HUES64 (cell line): ENCODE measurements around the gene RAB10.

Source experiments
- H3K27ac ChIP-seq: 2 replicates; pipeline ENCODE4 v1.7.0; 2013; ENCODE audit warnings: low read depth, low read length, inconsistent platforms
- H3K27me3 ChIP-seq: 2 replicates; pipeline ENCODE4 v1.6.1; 2013; ENCODE audit warnings: mild to moderate bottlenecking, low read length; ENCODE audit not compliant: insufficient read depth
- H3K36me3 ChIP-seq: 2 replicates; pipeline ENCODE4 v1.6.1; 2013; ENCODE audit warnings: mild to moderate bottlenecking, low read length; ENCODE audit not compliant: insufficient read depth
- H3K4me1 ChIP-seq: 2 replicates; pipeline ENCODE4 v1.6.1; 2013; ENCODE audit warnings: mild to moderate bottlenecking, low read length, moderate library complexity; ENCODE audit not compliant: insufficient read depth
- H3K4me3 ChIP-seq: 2 replicates; pipeline ENCODE4 v1.5.1; 2013; ENCODE audit warnings: mild to moderate bottlenecking, low read length, moderate library complexity
- H3K9ac ChIP-seq: 2 replicates; pipeline ENCODE4 v1.6.1; 2013; ENCODE audit warnings: mild to moderate bottlenecking, low read depth, low read length
- H3K9me3 ChIP-seq: 2 replicates; pipeline ENCODE4 v1.6.1; 2013; ENCODE audit warnings: low read depth, low read length; ENCODE audit not compliant: insufficient read depth
- WGBS: fragments of 150-250, 120-280 bp; methylation state at CpG from one replicate; pipeline ENCODE4 v1.1.7; 2013; ENCODE audit warnings: missing lambda C conversion rate; 5-methylcytosine and 5-hydroxymethylcytosine counted together

The RAB10 gene

GRCh38 chr2:26175466-26176278 is 141.8 kb downstream of the RAB10 start:
- peaks cover 17% of the 10 kb centered on the region for H3K27me3 ChIP-seq
- no peak overlapping the region for H3K4me3 ChIP-seq
- H3K4me1 ChIP-seq: peaks cover 21% of the 10 kb centered on the region
- H3K9me3 ChIP-seq: no peaks in the 10 kb centered on the region
- 0 out of 2 replicates have a peak, but pooled peaks cover 7% of the 10 kb centered on the region for H3K36me3 ChIP-seq
- WGBS: 81% methylated on average over 15 of the region's 15 CpGs
- H3K9ac ChIP-seq: no peak overlapping the region
- H3K27ac ChIP-seq: no peak overlapping the region

GRCh38 chr2:26176279-26176615 is 142.4 kb downstream of the RAB10 start:
- Histone ChIP-seq H3K9me3 (no peaks in the 10 kb centered on the region), H3K27me3 (peaks cover 17% of the 10 kb centered on the region), H3K27ac (no peak overlapping the region), H3K4me3 (no peak overlapping the region), H3K4me1 (peaks cover 21% of the 10 kb centered on the region), H3K9ac (no peak overlapping the region), H3K36me3 (0 out of 2 replicates have a peak, but pooled peaks cover 7% of the 10 kb centered on the region)
- WGBS: 83% methylated on average over 11 of the region's 11 CpGs

GRCh38 chr2:26177122-26177521 is 143.2 kb downstream of the RAB10 start:
- no peak overlapping the region for H3K4me3 ChIP-seq
- H3K27ac ChIP-seq: no peak overlapping the region
- no peaks in the 10 kb centered on the region for H3K9me3 ChIP-seq
- 0 out of 2 replicates have a peak, but pooled peaks cover 7% of the 10 kb centered on the region for H3K36me3 ChIP-seq
- peaks cover 21% of the 10 kb centered on the region for H3K4me1 ChIP-seq
- H3K9ac ChIP-seq: no peak overlapping the region
- 92% methylated on average over 7 of the region's 7 CpGs for WGBS
- peaks cover 15% of the 10 kb centered on the region for H3K27me3 ChIP-seq

GRCh38 chr2:26178246-26178645 is 144.4 kb downstream of the RAB10 start:
- Histone ChIP-seq H3K36me3 (0 out of 2 replicates have a peak, but pooled peaks cover 7% of the 10 kb centered on the region), H3K27me3 (peaks cover 10% of the 10 kb centered on the region), H3K27ac (no peak overlapping the region), H3K4me3 (peak overlapping the region; percentile 56), H3K9me3 (no peaks in the 10 kb centered on the region), H3K9ac (no peak overlapping the region; the same call in 1 of the 2 replicates), H3K4me1 (peaks cover 21% of the 10 kb centered on the region)
- 85% methylated on average over 2 of the region's 3 CpGs for WGBS

- Histone ChIP-seq H3K27ac (peak overlapping the region; percentile 46; the same call in 1 of the 2 replicates), H3K9ac (peak overlapping the region; percentile 54), H3K4me3 (peak overlapping the region; percentile 56), H3K27me3 (peaks cover 15% of the 10 kb centered on the region), H3K9me3 (no peaks in the 10 kb centered on the region), H3K4me1 (peaks cover 21% of the 10 kb centered on the region), H3K36me3 (0 out of 2 replicates have a peak, but pooled peaks cover 7% of the 10 kb centered on the region)
- 2% methylated on average over 48 of the region's 48 CpGs for WGBS
Observed at GRCh38 chr2:26178746-26179436, 145.0 kb downstream of the RAB10 start.

GRCh38 chr2:26179446-26179913 is 145.6 kb downstream of the RAB10 start:
- Histone ChIP-seq H3K27me3 (peaks cover 13% of the 10 kb centered on the region), H3K9me3 (no peaks in the 10 kb centered on the region), H3K4me3 (peak overlapping the region; percentile 56), H3K9ac (peak overlapping the region; percentile 54), H3K27ac (peak overlapping the region; percentile 46; the same call in 1 of the 2 replicates), H3K4me1 (peaks cover 18% of the 10 kb centered on the region), H3K36me3 (0 out of 2 replicates have a peak, but pooled peaks cover 7% of the 10 kb centered on the region)
- WGBS: 11% methylated on average over 12 of the region's 12 CpGs

- Histone ChIP-seq H3K4me1 (peaks cover 15% of the 10 kb centered on the region), H3K36me3 (no peaks in the 10 kb centered on the region), H3K9me3 (no peaks in the 10 kb centered on the region), H3K27me3 (peaks cover 19% of the 10 kb centered on the region), H3K27ac (no peak overlapping the region), H3K4me3 (no peak overlapping the region), H3K9ac (no peak overlapping the region)
- WGBS: 90% methylated on average over 5 of the region's 5 CpGs
Observed at GRCh38 chr2:26182441-26182840, 148.6 kb downstream of the RAB10 start.

- H3K4me3 ChIP-seq: no peak overlapping the region
Observed at GRCh38 chr2:26182887-26183630, 149.2 kb downstream of the RAB10 start.

GRCh38 chr2:26184121-26184520 is 150.2 kb downstream of the RAB10 start:
- no peaks in the 10 kb centered on the region for H3K9me3 ChIP-seq
- H3K27me3 ChIP-seq: peaks cover 19% of the 10 kb centered on the region
- H3K4me1 ChIP-seq: peaks cover 9% of the 10 kb centered on the region; the same call in 1 of the 2 replicates
- WGBS: 48% methylated on average over 34 of the region's 34 CpGs
- H3K9ac ChIP-seq: peak overlapping the region; percentile 69
- H3K36me3 ChIP-seq: peaks cover 12% of the 10 kb centered on the region
- H3K4me3 ChIP-seq: peak overlapping the region; percentile 53
- no peak overlapping the region for H3K27ac ChIP-seq

More at GRCh38 chr2:26182887-26183630, 149.2 kb downstream of the RAB10 start:
- H3K9ac ChIP-seq: no peak overlapping the region
- H3K9me3 ChIP-seq: no peaks in the 10 kb centered on the region
- peaks cover 3% of the 10 kb centered on the region; the same call in 1 of the 2 replicates for H3K36me3 ChIP-seq
- peaks cover 15% of the 10 kb centered on the region for H3K4me1 ChIP-seq
- WGBS: 96% methylated on average over 11 of the region's 11 CpGs
- no peak overlapping the region for H3K27ac ChIP-seq
- H3K27me3 ChIP-seq: peaks cover 19% of the 10 kb centered on the region

GRCh38 chr2:26184555-26185303 is 150.8 kb downstream of the RAB10 start:
- Histone ChIP-seq H3K27me3 (peaks cover 19% of the 10 kb centered on the region), H3K9me3 (no peaks in the 10 kb centered on the region), H3K9ac (peak overlapping the region; percentile 69), H3K4me3 (peak overlapping the region; percentile 53), H3K36me3 (peaks cover 16% of the 10 kb centered on the region), H3K27ac (no peak overlapping the region), H3K4me1 (peaks cover 5% of the 10 kb centered on the region; the same call in 1 of the 2 replicates)
- WGBS: 3% methylated on average over 114 of the region's 114 CpGs
